ENCODE measurements around the gene GLTPD2. TPM values are rescaled to one million over a fixed set of nuclear protein-coding genes. Genes with fewer than 3 reads are reported as not detected.
A peak's percentile ranks its signal among the peaks of the same experiment; 100 is the strongest.

GLTPD2 gene
- total RNA-seq, 2 donors from 2014 or later: 0.88 to 1.6 TPM

DNA sequence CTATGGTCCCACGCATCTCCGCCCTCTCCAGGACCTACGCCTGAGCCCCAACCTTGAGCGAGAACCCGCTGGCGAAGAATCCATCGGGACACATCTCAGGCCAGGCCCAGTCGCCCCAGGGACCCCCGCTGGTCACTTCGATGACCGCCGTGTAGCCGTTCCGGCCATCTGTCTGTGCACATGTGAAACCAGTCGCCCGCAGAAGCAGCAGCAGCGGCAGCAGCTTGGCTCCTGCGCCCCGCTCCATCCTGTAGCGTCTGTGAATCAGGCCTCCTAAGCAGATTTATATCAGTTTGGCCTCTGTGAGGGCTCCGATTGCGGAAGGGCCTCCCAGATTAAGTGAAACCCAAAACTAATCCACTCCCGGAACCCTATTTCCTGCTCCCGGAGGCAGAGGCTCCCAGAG lies 2.7 kb upstream of the GLTPD2 start, which contains the start of gene VMO1:
Gene VMO1, minus strand, starts transcription at position 259 of the 406 bp plus-strand sequence. Its CDS starts 12 bp downstream, at position 247.
- Mint-ChIP-seq H3K9me3 (no peaks in the 10 kb centered on the region), H3K36me3 (ENCODE audit: low read depth) (no peaks in the 10 kb centered on the region), H3K27me3 (ENCODE audit: insufficient read depth) (peaks cover 76% of the 10 kb centered on the region), H3K27ac (no peak within 1 kb of the TSS), H3K4me1 (peaks cover 6% of the 10 kb centered on the region), H3K4me3 (peak within 1 kb of the TSS; percentile 18)
- WGBS, 2 experiments (ENCODE audit: insufficient coverage in 1 of 2, insufficient read length in 1 of 2): 63 to 94% methylated on average over 20 to 24 of the region's 24 CpGs
- Histone ChIP-seq H3K4me3 (ENCODE audit: low read length) (no peak within 1 kb of the TSS), H3K27ac (ENCODE audit: low read depth, low read length) (no peak within 1 kb of the TSS), H3K27me3 (ENCODE audit: control insufficient read depth, insufficient read depth, low read length, poor library complexity, severe bottlenecking) (peaks cover 78% of the 10 kb centered on the region), H3K9me3 (ENCODE audit: control insufficient read depth, low read length) (no peaks in the 10 kb centered on the region), H3K36me3 (ENCODE audit: control insufficient read depth, insufficient read depth, low read length) (no peaks in the 10 kb centered on the region), H3K4me1 (ENCODE audit: control insufficient read depth, insufficient read depth, low read length) (no peaks in the 10 kb centered on the region), H3K9ac (ENCODE audit: extremely low read depth, low read length, poor library complexity, severe bottlenecking) (no peak within 1 kb of the TSS)
- no peak for TF ChIP-seq CTCF (conservative IDR thresholded peaks at IDR 0.05)
- DNase-seq: peak; percentile 77

DNA sequence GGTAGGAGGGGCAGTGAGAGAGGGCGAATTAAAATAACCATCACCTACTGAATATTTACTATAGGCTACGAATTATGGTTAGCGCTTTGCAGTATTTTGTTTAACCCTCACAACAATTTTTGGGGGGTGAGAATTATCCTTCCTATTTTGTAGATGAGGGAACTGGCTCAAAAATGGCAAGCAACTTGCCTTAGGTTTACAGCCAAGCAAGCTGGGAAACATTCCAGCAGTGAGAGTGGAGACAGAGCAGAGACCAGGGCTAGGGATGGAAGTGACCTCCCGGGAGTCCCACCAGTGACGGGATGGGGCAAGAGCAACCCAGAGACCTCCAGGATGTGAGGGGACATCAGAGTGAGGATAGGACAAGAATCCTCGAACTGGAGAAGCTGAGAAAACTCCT lies 2.2 kb upstream of the GLTPD2 start:
- H3K36me3 Mint-ChIP-seq (ENCODE audit: low read depth): no peaks in the 10 kb centered on the region
- Histone ChIP-seq H3K36me3 (ENCODE audit: control insufficient read depth, insufficient read depth, low read length) (no peaks in the 10 kb centered on the region), H3K27ac (ENCODE audit: low read depth, low read length) (no peak overlapping the region), H3K9me3 (ENCODE audit: control insufficient read depth, low read length) (no peaks in the 10 kb centered on the region), H3K4me1 (ENCODE audit: control insufficient read depth, insufficient read depth, low read length) (no peaks in the 10 kb centered on the region), H3K4me3 (ENCODE audit: low read length) (no peak overlapping the region), H3K9ac (ENCODE audit: extremely low read depth, low read length, poor library complexity, severe bottlenecking) (no peak overlapping the region), H3K27me3 (ENCODE audit: control insufficient read depth, insufficient read depth, low read length, poor library complexity, severe bottlenecking) (peaks cover 81% of the 10 kb centered on the region)
- peaks cover 6% of the 10 kb centered on the region for H3K4me1 Mint-ChIP-seq
- no peak for TF ChIP-seq CTCF (conservative IDR thresholded peaks at IDR 0.05)
- WGBS, 2 experiments (ENCODE audit: insufficient coverage in 1 of 2, insufficient read length in 1 of 2): 75 to 91% methylated on average over 3 to 6 of the region's 6 CpGs
- no peak overlapping the region for H3K4me3 Mint-ChIP-seq
- H3K9me3 Mint-ChIP-seq: no peaks in the 10 kb centered on the region
- no peak overlapping the region for H3K27ac Mint-ChIP-seq
- no peak for DNase-seq
- peaks cover 78% of the 10 kb centered on the region for H3K27me3 Mint-ChIP-seq (ENCODE audit: insufficient read depth)

- DNase-seq: no peak
- H3K36me3 ChIP-seq (ENCODE audit: control insufficient read depth, insufficient read depth, low read length): no peaks in the 10 kb centered on the region
- H3K4me1 ChIP-seq (ENCODE audit: control insufficient read depth, insufficient read depth, low read length): no peaks in the 10 kb centered on the region
- peaks cover 82% of the 10 kb centered on the region for H3K27me3 ChIP-seq (ENCODE audit: control insufficient read depth, insufficient read depth, low read length, poor library complexity, severe bottlenecking)
- Mint-ChIP-seq H3K4me1 (peaks cover 6% of the 10 kb centered on the region), H3K36me3 (ENCODE audit: low read depth) (no peaks in the 10 kb centered on the region), H3K4me3 (peak overlapping the region; percentile 67), H3K27me3 (ENCODE audit: insufficient read depth) (peaks cover 77% of the 10 kb centered on the region), H3K9me3 (no peaks in the 10 kb centered on the region), H3K27ac (no peak overlapping the region)
- H3K27ac ChIP-seq (ENCODE audit: low read depth, low read length): no peak overlapping the region
- no peaks in the 10 kb centered on the region for H3K9me3 ChIP-seq (ENCODE audit: control insufficient read depth, low read length)
- H3K4me3 ChIP-seq (ENCODE audit: low read length): peak overlapping the region; percentile 91
- TF ChIP-seq CTCF (conservative IDR thresholded peaks at IDR 0.05): no peak
- H3K9ac ChIP-seq (ENCODE audit: extremely low read depth, low read length, poor library complexity, severe bottlenecking): peak overlapping the region; percentile 67
- WGBS, 2 experiments (ENCODE audit: insufficient coverage in 1 of 2, insufficient read length in 1 of 2): 89 to 90% methylated on average over 13 to 14 of the region's 14 CpGs
These were observed 481 bp upstream of the GLTPD2 start for GRCh38 chr17:4788159-4788806.

Measured in endodermal cell (in vitro differentiated cells).